HFF-Myc (cell line): ENCODE measurements around the gene MLKL.
A peak's percentile ranks its signal among the peaks of the same experiment; 100 is the strongest.

ENCODE experiments used
- DNase-seq: peaks from one replicate; pipeline ENCODE4 v3.0.0-alpha.2; 2011; ENCODE audit warnings: low read depth; ENCODE audit errors: extremely low read depth
- H3K4me3 ChIP-seq: replicated peaks from 2 replicates; pipeline ENCODE4 v1.5.1; 2011; ENCODE audit warnings: low read depth, mild to moderate bottlenecking, control low read depth, low read length
- CTCF ChIP-seq: IDR thresholded peaks from 2 replicates; pipeline ENCODE4 v1.5.1; 2012; ENCODE audit warnings: mild to moderate bottlenecking, low read depth, low read length, control low read depth; ENCODE audit errors: missing control alignments

MLKL gene

GRCh38 chr16:74652249-74652648 lies 48.4 kb downstream of the MLKL start:
- no peak for DNase-seq
- H3K4me3 ChIP-seq: no peak overlapping the region
- no peak for TF ChIP-seq CTCF

- no peak for TF ChIP-seq CTCF
- no peak for DNase-seq
Measured at GRCh38 chr16:74651841-74652240, 48.8 kb downstream of the MLKL start.

GRCh38 chr16:74650966-74651567 lies 49.6 kb downstream of the MLKL start:
- peak; percentile 41 for TF ChIP-seq CTCF
- DNase-seq: no peak
- H3K4me3 ChIP-seq: no peak overlapping the region

More at GRCh38 chr16:74651841-74652240, 48.8 kb downstream of the MLKL start:
- H3K4me3 ChIP-seq: no peak overlapping the region

- DNase-seq: no peak
Measured at GRCh38 chr16:74649839-74650504, 50.7 kb downstream of the MLKL start.

GRCh38 chr16:74641969-74642368 lies 58.7 kb downstream of the MLKL start:
- DNase-seq: no peak
- no peak overlapping the region for H3K4me3 ChIP-seq
- TF ChIP-seq CTCF: no peak

More at GRCh38 chr16:74649839-74650504, 50.7 kb downstream of the MLKL start:
- no peak overlapping the region for H3K4me3 ChIP-seq
- TF ChIP-seq CTCF: no peak

GRCh38 chr16:74637742-74638453 lies 62.8 kb downstream of the MLKL start:
- H3K4me3 ChIP-seq: no peak overlapping the region
- DNase-seq: no peak
- no peak for TF ChIP-seq CTCF
